ENCODE measurements around the gene DHRS1.
A peak's percentile ranks its signal among the peaks of the same experiment; 100 is the strongest.

The DHRS1 gene

GRCh38 chr14:24258548-24259265, 40.9 kb downstream of the DHRS1 start:
- TF ChIP-seq, protein P1, sequence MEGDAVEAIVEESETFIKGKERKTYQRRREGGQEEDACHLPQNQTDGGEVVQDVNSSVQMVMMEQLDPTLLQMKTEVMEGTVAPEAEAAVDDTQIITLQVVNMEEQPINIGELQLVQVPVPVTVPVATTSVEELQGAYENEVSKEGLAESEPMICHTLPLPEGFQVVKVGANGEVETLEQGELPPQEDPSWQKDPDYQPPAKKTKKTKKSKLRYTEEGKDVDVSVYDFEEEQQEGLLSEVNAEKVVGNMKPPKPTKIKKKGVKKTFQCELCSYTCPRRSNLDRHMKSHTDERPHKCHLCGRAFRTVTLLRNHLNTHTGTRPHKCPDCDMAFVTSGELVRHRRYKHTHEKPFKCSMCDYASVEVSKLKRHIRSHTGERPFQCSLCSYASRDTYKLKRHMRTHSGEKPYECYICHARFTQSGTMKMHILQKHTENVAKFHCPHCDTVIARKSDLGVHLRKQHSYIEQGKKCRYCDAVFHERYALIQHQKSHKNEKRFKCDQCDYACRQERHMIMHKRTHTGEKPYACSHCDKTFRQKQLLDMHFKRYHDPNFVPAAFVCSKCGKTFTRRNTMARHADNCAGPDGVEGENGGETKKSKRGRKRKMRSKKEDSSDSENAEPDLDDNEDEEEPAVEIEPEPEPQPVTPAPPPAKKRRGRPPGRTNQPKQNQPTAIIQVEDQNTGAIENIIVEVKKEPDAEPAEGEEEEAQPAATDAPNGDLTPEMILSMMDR (IDR thresholded peaks at IDR 0.05): no peak
- H3K4me3 ChIP-seq: no peak overlapping the region

DNA sequence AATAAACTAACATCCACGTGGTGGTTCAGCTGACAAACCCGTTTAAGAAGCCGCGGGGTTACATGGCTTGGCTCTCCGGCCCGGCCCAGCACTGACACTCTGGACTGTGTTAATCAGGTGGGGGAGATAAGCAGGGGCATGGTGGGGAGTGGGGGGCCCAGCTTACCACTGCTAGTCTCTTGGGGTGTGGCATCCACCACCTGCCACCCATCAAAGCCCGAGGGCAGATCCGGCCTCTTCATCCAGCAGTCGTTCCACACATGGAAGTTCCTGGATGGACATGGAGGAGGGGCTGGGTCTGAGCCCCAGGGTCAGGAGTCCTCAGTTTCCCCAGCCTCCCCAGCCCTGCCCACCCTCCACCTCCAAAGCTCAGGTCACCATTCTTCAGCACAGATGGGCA, 41.5 kb downstream of the DHRS1 start:
- DNase-seq (ENCODE audit: low spot score): no peak
- TF ChIP-seq, protein P1 (IDR thresholded peaks at IDR 0.05): no peak
- H3K27ac ChIP-seq: no peak overlapping the region
- no peak overlapping the region for H3K4me3 ChIP-seq

More at GRCh38 chr14:24258548-24259265, 40.9 kb downstream of the DHRS1 start:
- DNase-seq (ENCODE audit: low spot score): no peak
- peak overlapping the region in 1 of 2 donors; percentile 51 for H3K27ac ChIP-seq

- DNase-seq (ENCODE audit: low spot score): no peak
- Histone ChIP-seq H3K4me3 (no peak overlapping the region), H3K27ac (peak overlapping the region in 1 of 2 donors; percentile 28)
- TF ChIP-seq, protein P1 (IDR thresholded peaks at IDR 0.05): no peak
Measured at GRCh38 chr14:24256960-24257359, 42.6 kb downstream of the DHRS1 start.

DNA sequence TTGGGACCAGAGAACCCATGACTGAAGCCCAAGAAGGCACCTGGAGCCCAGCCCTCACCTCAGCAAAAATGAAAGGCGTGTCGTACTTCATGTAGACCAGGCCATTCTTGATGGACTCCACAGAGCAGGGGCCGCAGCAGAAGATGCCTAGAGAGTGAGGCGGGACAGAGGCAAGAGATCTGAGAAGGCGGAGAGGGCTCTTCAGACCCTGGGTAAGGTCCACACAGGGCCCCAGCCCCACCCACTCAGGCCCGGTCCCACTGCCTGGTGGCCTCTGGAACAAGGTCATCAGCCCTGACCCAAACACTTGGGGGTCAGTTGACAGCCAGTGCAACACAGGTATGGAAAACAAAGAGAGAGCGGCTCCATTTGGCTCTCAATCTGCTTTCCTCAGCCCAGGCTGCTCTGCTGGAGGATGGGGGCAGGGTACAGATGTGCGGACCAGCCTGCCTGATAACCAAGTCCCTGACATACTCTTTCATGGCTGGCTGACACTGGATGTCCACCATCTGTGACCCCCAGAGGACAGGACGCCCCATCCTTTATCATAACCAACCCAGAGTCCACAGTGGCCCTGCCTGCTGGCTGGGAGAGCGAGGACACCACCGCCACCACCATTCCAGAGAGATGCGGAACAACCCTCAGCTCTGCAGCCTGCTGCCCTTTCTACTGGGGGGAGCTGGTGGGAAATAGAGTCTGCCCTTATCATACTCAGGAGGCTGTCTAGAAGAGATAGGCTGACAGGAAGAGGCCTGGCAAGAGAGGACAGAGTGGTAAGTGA, 43.5 kb downstream of the DHRS1 start:
- H3K27ac ChIP-seq: no peak overlapping the region
- TF ChIP-seq, protein P1 (IDR thresholded peaks at IDR 0.05): no peak
- DNase-seq (ENCODE audit: low spot score): no peak
- no peak overlapping the region for H3K4me3 ChIP-seq

- TF ChIP-seq, protein P1 (IDR thresholded peaks at IDR 0.05): no peak
- DNase-seq (ENCODE audit: low spot score): no peak
Measured at GRCh38 chr14:24255438-24255837, 44.1 kb downstream of the DHRS1 start.

GRCh38 chr14:24254630-24255392, 44.8 kb downstream of the DHRS1 start:
- TF ChIP-seq, protein P1 (IDR thresholded peaks at IDR 0.05): no peak
- DNase-seq (ENCODE audit: low spot score): no peak
- Histone ChIP-seq H3K27ac (no peak overlapping the region), H3K4me3 (no peak overlapping the region)

More at GRCh38 chr14:24255438-24255837, 44.1 kb downstream of the DHRS1 start:
- no peak overlapping the region for H3K27ac ChIP-seq
- H3K4me3 ChIP-seq: no peak overlapping the region
